ENCODE measurements around the gene NME4.
"Not testable (repeated sequence)": the region's sequence is repeated elsewhere in the genome, so short reads cannot be mapped to it uniquely, and the experiment has no call there.

Gene NME4

GRCh38 chr16:376817-377418 lies 20.1 kb upstream of the NME4 start:
- H3K79me1 ChIP-seq (replicated peaks; ENCODE audit: low read length, poor library complexity, severe bottlenecking), result peaks cover 35% of the 10 kb centered on the region
- no peak overlapping the region for H2BK5ac ChIP-seq (ENCODE audit: low read depth, low read length, poor library complexity, severe bottlenecking)
- no peak for DNase-seq
- no peaks in the 10 kb centered on the region for H3K9me3 ChIP-seq (ENCODE audit: control insufficient read depth, low read length)
- no peak overlapping the region for H3K27ac ChIP-seq (ENCODE audit: low read length, poor library complexity, severe bottlenecking)
- peaks cover 22% of the 10 kb centered on the region for H3K4me1 ChIP-seq (ENCODE audit: control insufficient read depth, insufficient read depth, low read depth, low read length)
- no peak overlapping the region for H4K91ac ChIP-seq (ENCODE audit: low read length)
- H4K8ac ChIP-seq (ENCODE audit: low read length), result no peak overlapping the region
- H3K4me3 ChIP-seq (ENCODE audit: insufficient read depth in 1 of 2, low read depth in 1 of 2, low read length in 2 of 2), result no peak overlapping the region
- no peak overlapping the region for H3K4ac ChIP-seq (ENCODE audit: low read depth in 1 of 2, low read length in 2 of 2)
- no peak overlapping the region for H2BK12ac ChIP-seq (ENCODE audit: low read length in 2 of 2)
- no peak overlapping the region for H2AK5ac ChIP-seq (ENCODE audit: low read length, severe bottlenecking)
- no peak overlapping the region for H2BK120ac ChIP-seq (ENCODE audit: low read depth, low read length)
- H3K36me3 ChIP-seq (ENCODE audit: control insufficient read depth in 1 of 2, insufficient read depth in 2 of 2, low read depth in 1 of 2, low read length in 2 of 2), result peaks cover 48 to 67% of the 10 kb centered on the region in 2 experiments
- no peak overlapping the region for H2AFZ ChIP-seq (ENCODE audit: low read depth, low read length)
- no peak overlapping the region for H3K4me2 ChIP-seq (ENCODE audit: low read length, poor library complexity, severe bottlenecking)
- H3K9ac ChIP-seq (ENCODE audit: low read length), result no peak overlapping the region
- no peak overlapping the region for H3K14ac ChIP-seq (ENCODE audit: low read length in 2 of 2)
- H3K18ac ChIP-seq (ENCODE audit: low read depth in 1 of 2, low read length in 2 of 2), result no peak overlapping the region
- H2BK15ac ChIP-seq (ENCODE audit: low read depth, poor library complexity, severe bottlenecking), result no peak overlapping the region
- H3K23ac ChIP-seq (ENCODE audit: low read length in 2 of 2), result no peak overlapping the region
- H3K27me3 ChIP-seq (ENCODE audit: control insufficient read depth in 1 of 2, insufficient read depth in 1 of 2, low read length in 2 of 2), result no peaks in the 10 kb centered on the region
- 98% methylated on average over 24 of the region's 26 CpGs for WGBS

- Histone ChIP-seq H2AK5ac (ENCODE audit: low read length, severe bottlenecking) (no peak overlapping the region), H3K36me3 (ENCODE audit: control insufficient read depth in 1 of 2, insufficient read depth in 2 of 2, low read depth in 1 of 2, low read length in 2 of 2) (peaks cover 43 to 61% of the 10 kb centered on the region in 2 experiments), H3K4ac (ENCODE audit: low read depth in 1 of 2, low read length in 2 of 2) (no peak overlapping the region), H3K79me1 (replicated peaks; ENCODE audit: low read length, poor library complexity, severe bottlenecking) (peaks cover 35% of the 10 kb centered on the region), H3K18ac (ENCODE audit: low read depth in 1 of 2, low read length in 2 of 2) (no peak overlapping the region), H2BK5ac (ENCODE audit: low read depth, low read length, poor library complexity, severe bottlenecking) (no peak overlapping the region), H2BK120ac (ENCODE audit: low read depth, low read length) (no peak overlapping the region), H2BK15ac (ENCODE audit: low read depth, poor library complexity, severe bottlenecking) (no peak overlapping the region), H3K27ac (ENCODE audit: low read length, poor library complexity, severe bottlenecking) (no peak overlapping the region), H3K14ac (ENCODE audit: low read length in 2 of 2) (no peak overlapping the region), H3K23ac (ENCODE audit: low read length in 2 of 2) (no peak overlapping the region), H3K9me3 (ENCODE audit: control insufficient read depth, low read length) (no peaks in the 10 kb centered on the region), H3K27me3 (ENCODE audit: control insufficient read depth in 1 of 2, insufficient read depth in 1 of 2, low read length in 2 of 2) (no peaks in the 10 kb centered on the region), H4K8ac (ENCODE audit: low read length) (no peak overlapping the region), H4K91ac (ENCODE audit: low read length) (no peak overlapping the region), H3K4me1 (ENCODE audit: control insufficient read depth, insufficient read depth, low read depth, low read length) (peaks cover 25% of the 10 kb centered on the region), H3K9ac (ENCODE audit: low read length) (no peak overlapping the region), H3K4me3 (ENCODE audit: insufficient read depth in 1 of 2, low read depth in 1 of 2, low read length in 2 of 2) (no peak overlapping the region), H2AFZ (ENCODE audit: low read depth, low read length) (no peak overlapping the region), H2BK12ac (ENCODE audit: low read length in 2 of 2) (no peak overlapping the region), H3K4me2 (ENCODE audit: low read length, poor library complexity, severe bottlenecking) (no peak overlapping the region)
- 96% methylated on average over 42 of the region's 42 CpGs for WGBS
- no peak for DNase-seq
Observed at GRCh38 chr16:377419-377951, 19.5 kb upstream of the NME4 start.

- peaks cover 35% of the 10 kb centered on the region for H3K79me1 ChIP-seq (replicated peaks; ENCODE audit: low read length, poor library complexity, severe bottlenecking)
- not testable (repeated sequence) for H3K18ac ChIP-seq (ENCODE audit: low read depth in 1 of 2, low read length in 2 of 2); H3K4ac ChIP-seq (ENCODE audit: low read depth in 1 of 2, low read length in 2 of 2); H2BK15ac ChIP-seq (ENCODE audit: low read depth, poor library complexity, severe bottlenecking); H2AFZ ChIP-seq (ENCODE audit: low read depth, low read length); H3K4me2 ChIP-seq (ENCODE audit: low read length, poor library complexity, severe bottlenecking); H4K8ac ChIP-seq (ENCODE audit: low read length); H3K27me3 ChIP-seq (ENCODE audit: control insufficient read depth in 1 of 2, insufficient read depth in 1 of 2, low read length in 2 of 2); H2BK120ac ChIP-seq (ENCODE audit: low read depth, low read length); H3K9ac ChIP-seq (ENCODE audit: low read length); H3K27ac ChIP-seq (ENCODE audit: low read length, poor library complexity, severe bottlenecking); H3K9me3 ChIP-seq (ENCODE audit: control insufficient read depth, low read length); H4K91ac ChIP-seq (ENCODE audit: low read length); H2AK5ac ChIP-seq (ENCODE audit: low read length, severe bottlenecking); H3K4me3 ChIP-seq (ENCODE audit: insufficient read depth in 1 of 2, low read depth in 1 of 2, low read length in 2 of 2); H3K14ac ChIP-seq (ENCODE audit: low read length in 2 of 2); DNase-seq; H2BK12ac ChIP-seq (ENCODE audit: low read length in 2 of 2); H2BK5ac ChIP-seq (ENCODE audit: low read depth, low read length, poor library complexity, severe bottlenecking); H3K23ac ChIP-seq (ENCODE audit: low read length in 2 of 2)
- peaks cover 36 to 53% of the 10 kb centered on the region in 2 experiments for H3K36me3 ChIP-seq (ENCODE audit: control insufficient read depth in 1 of 2, insufficient read depth in 2 of 2, low read depth in 1 of 2, low read length in 2 of 2)
- 88% methylated on average over 33 of the region's 36 CpGs for WGBS
- H3K4me1 ChIP-seq (ENCODE audit: control insufficient read depth, insufficient read depth, low read depth, low read length), result peaks cover 31% of the 10 kb centered on the region
Observed at GRCh38 chr16:378113-378820, 18.7 kb upstream of the NME4 start.

GRCh38 chr16:378821-379182 lies 18.2 kb upstream of the NME4 start:
- no peak overlapping the region for H3K27ac ChIP-seq (ENCODE audit: low read length, poor library complexity, severe bottlenecking)
- no peak overlapping the region for H4K91ac ChIP-seq (ENCODE audit: low read length)
- 83% methylated on average over 14 of the region's 14 CpGs for WGBS
- H4K8ac ChIP-seq (ENCODE audit: low read length), result no peak overlapping the region
- peaks cover 31 to 48% of the 10 kb centered on the region in 2 experiments for H3K36me3 ChIP-seq (ENCODE audit: control insufficient read depth in 1 of 2, insufficient read depth in 2 of 2, low read depth in 1 of 2, low read length in 2 of 2)
- H3K4me2 ChIP-seq (ENCODE audit: low read length, poor library complexity, severe bottlenecking), result no peak overlapping the region
- peaks cover 35% of the 10 kb centered on the region for H3K79me1 ChIP-seq (replicated peaks; ENCODE audit: low read length, poor library complexity, severe bottlenecking)
- H2BK15ac ChIP-seq (ENCODE audit: low read depth, poor library complexity, severe bottlenecking), result no peak overlapping the region
- H2AK5ac ChIP-seq (ENCODE audit: low read length, severe bottlenecking), result no peak overlapping the region
- peaks cover 36% of the 10 kb centered on the region for H3K4me1 ChIP-seq (ENCODE audit: control insufficient read depth, insufficient read depth, low read depth, low read length)
- H3K23ac ChIP-seq (ENCODE audit: low read length in 2 of 2), result no peak overlapping the region
- no peak overlapping the region for H2AFZ ChIP-seq (ENCODE audit: low read depth, low read length)
- DNase-seq, result no peak
- H2BK120ac ChIP-seq (ENCODE audit: low read depth, low read length), result no peak overlapping the region
- no peaks in the 10 kb centered on the region for H3K9me3 ChIP-seq (ENCODE audit: control insufficient read depth, low read length)
- no peak overlapping the region for H3K18ac ChIP-seq (ENCODE audit: low read depth in 1 of 2, low read length in 2 of 2)
- H3K27me3 ChIP-seq (ENCODE audit: control insufficient read depth in 1 of 2, insufficient read depth in 1 of 2, low read length in 2 of 2), result no peaks in the 10 kb centered on the region
- H3K4me3 ChIP-seq (ENCODE audit: insufficient read depth in 1 of 2, low read depth in 1 of 2, low read length in 2 of 2), result no peak overlapping the region
- no peak overlapping the region for H2BK12ac ChIP-seq (ENCODE audit: low read length in 2 of 2)
- no peak overlapping the region for H3K14ac ChIP-seq (ENCODE audit: low read length in 2 of 2)
- H3K9ac ChIP-seq (ENCODE audit: low read length), result no peak overlapping the region
- no peak overlapping the region for H2BK5ac ChIP-seq (ENCODE audit: low read depth, low read length, poor library complexity, severe bottlenecking)
- no peak overlapping the region for H3K4ac ChIP-seq (ENCODE audit: low read depth in 1 of 2, low read length in 2 of 2)
